H1 (cell line): ENCODE results near the gene BRIP1. TPM values are rescaled to one million over a fixed set of nuclear protein-coding genes. Genes with fewer than 3 reads are reported as not detected.

ENCODE experiments used
- CTCF ChIA-PET: fragments of 300-600 bp; sonication (Branson Sonifier 250); formaldehyde crosslinking; loops from one replicate; lab custom pipeline; 2021; ENCODE audit not compliant: partially characterized antibody; lab: Charles Lee
- POLR2A ChIA-PET: fragments of 300-600 bp; sonication (Branson Sonifier 250); formaldehyde crosslinking; loops from one replicate; lab custom pipeline; 2021; ENCODE audit warnings: inconsistent platforms; ENCODE audit not compliant: partially characterized antibody; lab: Charles Lee
- DNase-seq, 2 experiments: peaks; one replicate each; pipeline versions ENCODE4 v3.0.0 to v3.0.0-alpha.2; 2010 to 2022; ENCODE audit warnings: low spot score in 2 of 2, low read depth in 1 of 2, mixed read lengths in 1 of 2
- FAIRE-seq: peaks from 2 replicates; lab custom pipeline; 2011; peaks lifted over from hg19 to GRCh38; lab: Jason Lieb, UNC
- H2AFZ ChIP-seq: 2 replicates; pipeline ENCODE4 v1.8.1; 2012; ENCODE audit warnings: low read length, inconsistent platforms
- H2AK5ac ChIP-seq: 2 replicates; pipeline ENCODE4 v1.6.1; 2013; ENCODE audit warnings: low read depth, low read length
- H2BK120ac ChIP-seq: replicated peaks from 2 replicates; pipeline ENCODE3; 2013; ENCODE audit warnings: low read depth, low read length, inconsistent platforms
- H2BK12ac ChIP-seq: 2 replicates; pipeline ENCODE4 v1.6.1; 2013; ENCODE audit warnings: low read depth, low read length
- H2BK15ac ChIP-seq: 2 replicates; pipeline ENCODE4 v1.6.1; 2013; ENCODE audit warnings: low read length
- H2BK20ac ChIP-seq: 2 replicates; pipeline ENCODE4 v1.6.1; 2013; ENCODE audit warnings: low read length
- H2BK5ac ChIP-seq: 2 replicates; pipeline ENCODE4 v1.6.1; 2013; ENCODE audit warnings: low read depth, low read length
- H3K14ac ChIP-seq: 2 replicates; pipeline ENCODE4 v1.6.1; 2013; ENCODE audit warnings: inconsistent platforms; ENCODE audit not compliant: insufficient read length
- H3K18ac ChIP-seq: 2 replicates; pipeline ENCODE4 v1.6.1; 2013; ENCODE audit warnings: low read length; ENCODE audit errors: extremely low read depth
- H3K23ac ChIP-seq: 2 replicates; pipeline ENCODE4 v1.6.1; 2013; ENCODE audit warnings: inconsistent platforms; ENCODE audit not compliant: insufficient read length
- H3K23me2 ChIP-seq: 2 replicates; pipeline ENCODE4 v1.6.1; 2013; ENCODE audit warnings: low read depth, low read length
- H3K27ac ChIP-seq: 2 replicates; pipeline ENCODE4 v1.6.1; 2011; ENCODE audit warnings: low read depth, low read length, inconsistent platforms
- H3K27me3 ChIP-seq, 4 experiments: replicated peaks in 1 of 4; 1 replicate in 1 of 4; 2 replicates in 3 of 4; pipeline versions ENCODE4 v1.6.1 to v1.8.1; 2011 to 2013; ENCODE audit warnings: low read length in 3 of 4, mild to moderate bottlenecking in 3 of 4, inconsistent platforms in 2 of 4, mixed read lengths in 2 of 4, moderate library complexity in 1 of 4; ENCODE audit not compliant: control insufficient read depth in 3 of 4, insufficient read depth in 3 of 4; ENCODE audit errors: extremely low read depth in 1 of 4
- H3K36me3 ChIP-seq, 4 experiments: 2 replicates each; pipeline versions ENCODE4 v1.6.1 to v1.8.1; 2011 to 2013; ENCODE audit warnings: mild to moderate bottlenecking in 4 of 4, low read length in 3 of 4, moderate library complexity in 2 of 4, control low read depth in 1 of 4, inconsistent platforms in 1 of 4; ENCODE audit not compliant: insufficient read depth in 4 of 4, control insufficient read depth in 2 of 4
- H3K4ac ChIP-seq: replicated peaks from 2 replicates; pipeline ENCODE3; 2013; ENCODE audit warnings: low read length, low read depth, mixed read lengths, inconsistent platforms; ENCODE audit not compliant: insufficient read length
- H3K4me1 ChIP-seq, 4 experiments: replicated peaks in 1 of 4; 1 replicate in 1 of 4; 2 replicates in 3 of 4; pipeline versions ENCODE4 v1.6.1 to v1.8.1; 2011 to 2013; ENCODE audit warnings: low read length in 3 of 4, inconsistent platforms in 2 of 4, mixed read lengths in 1 of 4; ENCODE audit not compliant: insufficient read depth in 4 of 4, control insufficient read depth in 3 of 4
- H3K4me2 ChIP-seq, 2 experiments: 2 replicates each; pipeline versions ENCODE4 v1.6.1 to v1.8.1; 2011 to 2013; ENCODE audit warnings: low read depth in 2 of 2, low read length in 2 of 2, control low read depth in 1 of 2, inconsistent platforms in 1 of 2, mild to moderate bottlenecking in 1 of 2; ENCODE audit not compliant: insufficient read depth in 1 of 2
- H3K4me3 ChIP-seq, 4 experiments: fragments of 200-600, 300-600 bp in 1 of 4; sonication (generic), shearing (Covaris generic), sonication (Bioruptor Twin) in 1 of 4; 2 replicates each; pipeline versions ENCODE4 v1.5.1 to v1.8.1; 2011 to 2016; ENCODE audit warnings: low read length in 4 of 4, low read depth in 3 of 4, control low read depth in 2 of 4, inconsistent platforms in 2 of 4, mild to moderate bottlenecking in 2 of 4, mixed read lengths in 1 of 4, moderate library complexity in 1 of 4; ENCODE audit not compliant: insufficient read depth in 2 of 4; ENCODE audit errors: extremely low read depth in 1 of 4
- H3K56ac ChIP-seq: replicated peaks from 2 replicates; pipeline ENCODE3; 2013; ENCODE audit warnings: low read depth, mild to moderate bottlenecking, mixed read lengths, low read length, inconsistent platforms; ENCODE audit not compliant: insufficient read length
- H3K79me1 ChIP-seq: 2 replicates; pipeline ENCODE4 v1.6.1; 2013; ENCODE audit warnings: low read depth, low read length, control low read depth
- H3K79me2 ChIP-seq, 2 experiments: 2 replicates each; pipeline versions ENCODE4 v1.6.1 to v1.8.1; 2012 to 2013; ENCODE audit warnings: low read length in 2 of 2, mild to moderate bottlenecking in 2 of 2, inconsistent platforms in 1 of 2; ENCODE audit not compliant: insufficient read depth in 2 of 2, control insufficient read depth in 1 of 2
- H3K9ac ChIP-seq, 4 experiments: replicated peaks in 1 of 4; 1 replicate in 1 of 4; 2 replicates in 3 of 4; pipeline versions ENCODE4 v1.6.1 to v1.8.1; 2011 to 2013; ENCODE audit warnings: low read depth in 3 of 4, low read length in 3 of 4, control low read depth in 2 of 4, mild to moderate bottlenecking in 2 of 4, moderate library complexity in 2 of 4, inconsistent platforms in 1 of 4; ENCODE audit errors: extremely low read depth in 1 of 4
- H3K9me3 ChIP-seq, 2 experiments: 2 replicates each; pipeline versions ENCODE4 v1.6.1 to v1.8.1; 2012 to 2013; ENCODE audit warnings: mild to moderate bottlenecking in 2 of 2, moderate library complexity in 2 of 2, control low read depth in 1 of 2, inconsistent platforms in 1 of 2, low read depth in 1 of 2, low read length in 1 of 2, mixed read lengths in 1 of 2; ENCODE audit not compliant: insufficient read depth in 2 of 2
- H4K20me1 ChIP-seq, 2 experiments: replicated peaks in 1 of 2; 2 replicates each; pipeline versions ENCODE3 to v1.8.1; 2011 to 2013; ENCODE audit warnings: inconsistent platforms in 2 of 2, low read length in 2 of 2, mild to moderate bottlenecking in 1 of 2; ENCODE audit not compliant: insufficient read depth in 2 of 2, control insufficient read depth in 1 of 2
- H4K5ac ChIP-seq: 2 replicates; pipeline ENCODE4 v1.6.1; 2013; ENCODE audit warnings: low read length, low read depth, mixed read lengths, inconsistent platforms; ENCODE audit not compliant: insufficient read length
- H4K8ac ChIP-seq: 2 replicates; pipeline ENCODE4 v1.8.0; 2013; ENCODE audit warnings: mild to moderate bottlenecking, moderate library complexity, low read length, inconsistent platforms; ENCODE audit not compliant: insufficient read depth; ENCODE audit errors: extremely low read depth
- H4K91ac ChIP-seq: replicated peaks from 2 replicates; pipeline ENCODE3; 2013; ENCODE audit warnings: low read length, mixed read lengths, inconsistent platforms; ENCODE audit not compliant: insufficient read length
- CEBPB ChIP-seq: IDR thresholded peaks from 2 replicates; pipeline ENCODE4 v1.6.1; 2012; ENCODE audit warnings: low read depth, low read length
- RXRA ChIP-seq: IDR thresholded peaks from 2 replicates; pipeline ENCODE4 v1.6.1; 2011; ENCODE audit warnings: low read depth, mild to moderate bottlenecking, low read length, moderate library complexity; ENCODE audit not compliant: insufficient read depth
- WGBS, 2 experiments: shearing (Covaris generic) in 1 of 2; methylation state at CpG; one replicate each; pipeline versions ENCODE4 v1.1.6 to v1.1.7; 2013 to 2015; ENCODE audit warnings: low lambda C conversion rate in 2 of 2, mixed read lengths in 2 of 2, inconsistent platforms in 1 of 2, low coverage in 1 of 2, missing lambda C conversion rate in 1 of 2; ENCODE audit not compliant: insufficient replicate concordance in 2 of 2, insufficient coverage in 1 of 2, insufficient read length in 1 of 2; ENCODE audit errors: extremely low coverage in 1 of 2, missing lambda C conversion rate in 1 of 2; 5-methylcytosine and 5-hydroxymethylcytosine counted together
- polyA plus RNA-seq, 7 experiments: library from polyadenylated mRNA; depleted of rRNA in 3 of 7; stranded (reverse) in 5 of 7; unstranded in 2 of 7; fragments of >200 nt in 5 of 7; fragments of 200-250 nt in 2 of 7; gene quantifications; 1 replicate in 5 of 7; 2 replicates in 1 of 7; 4 replicates in 1 of 7; pipeline versions ENCODE4 v1.2.1 to v1.2.3, GENCODE V29; 2011 to 2013; ENCODE audit warnings: missing spikeins in 2 of 7, mixed read lengths in 2 of 7
- total RNA-seq: library from RNA; stranded (reverse); fragmentation: NEBNext Ultra II Directional; extraction: Animal tissue kit (Norgen Biotek cat#: 25700); gene quantifications from 2 replicates; pipeline ENCODE4 v1.2.1, GENCODE V29; 2021

BRIP1 gene
- total and polyA plus RNA-seq, 2 of the 8 experiments (the other 6 are each of a cell fraction or from before 2014, with no cell fraction given), result 5.8 to 19.2 TPM

DNA sequence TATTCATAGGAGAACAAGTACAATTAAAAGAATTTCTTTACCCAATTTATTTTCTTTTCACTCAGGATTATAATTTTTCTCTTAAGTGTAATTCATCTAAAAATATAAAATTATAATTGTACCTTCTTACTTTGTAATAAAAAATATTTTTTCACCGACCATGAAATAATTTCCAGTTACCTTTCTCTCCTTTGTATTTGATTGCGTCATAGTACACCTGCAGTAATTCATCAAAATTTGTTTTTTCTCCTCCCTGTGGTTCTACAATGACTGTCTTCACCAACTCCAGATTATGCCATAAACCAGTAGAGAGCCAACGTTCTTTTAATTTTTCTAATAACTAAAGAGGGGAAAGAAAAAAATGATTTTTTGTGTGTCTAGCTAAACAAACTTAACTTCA, 119.1 kb downstream of the BRIP1 start:
- peaks cover 6 to 10% of the 10 kb centered on the region in 2 experiments; a peak in 2 of 4 replicates for H3K9me3 ChIP-seq

More for the DNA sequence above, 119.1 kb downstream of the BRIP1 start:
- no peak overlapping the region for H2AK5ac ChIP-seq
- ChIA-PET CTCF (no interaction called here), POLR2A (no interaction called here)
- FAIRE-seq (no peak), DNase-seq (no peak)
- no peak overlapping the region for H2BK12ac ChIP-seq
- H2BK5ac ChIP-seq, result no peak overlapping the region
- peaks cover 0 to 20% (median 8%) of the 10 kb centered on the region in 4 experiments; a peak in 3 of 8 replicates for H3K36me3 ChIP-seq
- H2BK120ac ChIP-seq, result no peak overlapping the region
- H3K18ac ChIP-seq, result no peak overlapping the region
- no peak overlapping the region for H3K9ac ChIP-seq
- no peak overlapping the region for H2AFZ ChIP-seq
- H4K91ac ChIP-seq, result no peak overlapping the region
- H4K20me1 ChIP-seq, result no peaks in the 10 kb centered on the region
- no peak overlapping the region for H3K23ac ChIP-seq
- H2BK20ac ChIP-seq, result no peak overlapping the region
- no peaks in the 10 kb centered on the region for H3K4me1 ChIP-seq
- H3K27ac ChIP-seq, result no peak overlapping the region
- no peaks in the 10 kb centered on the region for H3K23me2 ChIP-seq
- H2BK15ac ChIP-seq, result no peak overlapping the region
- H3K14ac ChIP-seq, result no peak overlapping the region
- H3K4ac ChIP-seq, result no peak overlapping the region
- no peak overlapping the region for H3K56ac ChIP-seq
- H3K4me2 ChIP-seq, result no peak overlapping the region
- no peak overlapping the region for H3K4me3 ChIP-seq
- no peaks in the 10 kb centered on the region for H3K27me3 ChIP-seq
- no peaks in the 10 kb centered on the region for H3K79me1 ChIP-seq
- peak; percentile 77; the same call in 1 of the 2 replicates for TF ChIP-seq CEBPB
- TF ChIP-seq RXRA, result no peak
- TF ChIP-seq, all 59 proteins: peak for 1
- WGBS, 2 experiments, result 80% methylated on average over 3 of the region's 3 CpGs; no CpG with 5 or more reads in 1 of the 2 experiments
- Histone ChIP-seq H4K8ac (no peak overlapping the region), H3K79me2 (no peaks in the 10 kb centered on the region), H4K5ac (no peak overlapping the region)
